AG04450 (cell line): ENCODE data around the gene BCAM. TPM values are rescaled to one million over a fixed set of nuclear protein-coding genes. Genes with fewer than 3 reads are reported as not detected.
"Not testable (repeated sequence)": the region's sequence is repeated elsewhere in the genome, so short reads cannot be mapped to it uniquely, and the experiment has no call there.

Source experiments
- CTCF ChIA-PET: fragments of 300-600, 350-600 bp; formaldehyde crosslinking; extraction: SDS; loops from one replicate; lab custom pipeline; 2022; ENCODE audit warnings: antibody characterized with exemption, inconsistent platforms; lab: Charles Lee
- POLR2A ChIA-PET: fragments of 350-600 bp; formaldehyde crosslinking; extraction: SDS; loops from one replicate; lab custom pipeline; 2021; ENCODE audit warnings: antibody characterized with exemption, inconsistent platforms; lab: Yijun Ruan, JAX
- DNase-seq: peaks from one replicate; pipeline ENCODE4 v3.0.0-alpha.2; 2011; ENCODE audit warnings: low read depth, low spot score
- H3K27ac ChIP-seq: one replicate; pipeline ENCODE4 v1.5.1; 2012; ENCODE audit warnings: low read depth, low read length, control low read depth
- H3K27me3 ChIP-seq: one replicate; pipeline ENCODE4 v1.6.0; 2012; ENCODE audit warnings: low read length; ENCODE audit not compliant: control insufficient read depth, insufficient read depth
- H3K4me3 ChIP-seq: 2 replicates; pipeline ENCODE4 v1.5.1; 2011; ENCODE audit warnings: mild to moderate bottlenecking, low read depth, low read length, control low read depth
- H3K9me3 ChIP-seq: 2 replicates; pipeline ENCODE4 v1.5.1; 2012; ENCODE audit warnings: low read length; ENCODE audit not compliant: control insufficient read depth, insufficient read depth
- CTCF ChIP-seq: IDR thresholded peaks from 2 replicates; pipeline ENCODE4 v1.5.1; 2011; ENCODE audit warnings: low read depth, low read length, control low read depth, inconsistent platforms
- polyA plus RNA-seq: library from polyadenylated mRNA; depleted of rRNA; stranded (reverse); fragments of >200 nt; gene quantifications from 2 replicates; pipeline ENCODE4 v1.2.3, GENCODE V29; 2011

Gene BCAM
- polyA plus RNA-seq, 1 experiment: 8.4 TPM

- Histone ChIP-seq H3K27ac (no peak overlapping the region), H3K9me3 (no peaks in the 10 kb centered on the region; the same call in 1 of the 2 replicates), H3K27me3 (no peaks in the 10 kb centered on the region), H3K4me3 (no peak overlapping the region)
- DNase-seq: no peak
- ChIA-PET CTCF (interaction anchor here (0.8 to 4.4 kb wide), 5 partner anchors 17 to 197 kb away, joined by 3 to 39 read pairs (median 4); no protein-coding TSS in a partner anchor), POLR2A (no interaction called here)
- no peak for TF ChIP-seq CTCF
Measured at GRCh38 chr19:44767295-44768180, 41.4 kb upstream of the BCAM start.

GRCh38 chr19:44770550-44771257, 38.2 kb upstream of the BCAM start:
- Histone ChIP-seq H3K9me3 (no peaks in the 10 kb centered on the region; the same call in 1 of the 2 replicates), H3K27me3 (no peaks in the 10 kb centered on the region), H3K4me3 (no peak overlapping the region), H3K27ac (no peak overlapping the region)
- ChIA-PET CTCF (interaction anchor here (0.5 to 6.4 kb wide), 43 partner anchors 9 to 199 kb away, joined by 3 to 294 read pairs (median 5); partner anchors contain the start of gene NECTIN2), POLR2A (interaction anchor here (0.5 to 1.2 kb wide), 7 partner anchors 36 to 200 kb away, joined by 3 to 9 read pairs (median 4); partner anchors contain the start of gene BCAM)
- DNase-seq: peak; percentile 84
- TF ChIP-seq CTCF: peak; percentile 73

GRCh38 chr19:44772144-44772543, 36.8 kb upstream of the BCAM start:
- not testable (repeated sequence) for DNase-seq, H3K4me3 ChIP-seq, H3K27me3 ChIP-seq, H3K27ac ChIP-seq, H3K9me3 ChIP-seq
- ChIA-PET CTCF (interaction anchor here (0.7 to 6.4 kb wide), 14 partner anchors 11 to 201 kb away, joined by 3 to 294 read pairs (median 14); partner anchors contain the start of gene NECTIN2), POLR2A (interaction anchor here (0.7 kb wide), 1 partner anchor 48 kb away, joined by 4 read pairs; no protein-coding TSS in a partner anchor)

GRCh38 chr19:44772959-44773358, 35.9 kb upstream of the BCAM start:
- H3K27ac ChIP-seq: no peak overlapping the region
- CTCF ChIA-PET: interaction anchor here (0.6 to 6.4 kb wide), 8 partner anchors 11 to 202 kb away, joined by 3 to 294 read pairs (median 14); partner anchors contain the start of gene NECTIN2
- no peak for TF ChIP-seq CTCF
- H3K9me3 ChIP-seq: no peaks in the 10 kb centered on the region; the same call in 1 of the 2 replicates
- no peaks in the 10 kb centered on the region for H3K27me3 ChIP-seq
- POLR2A ChIA-PET: interaction anchor here (1.2 kb wide), 1 partner anchor 42 kb away, joined by 6 read pairs; no protein-coding TSS in a partner anchor
- DNase-seq: no peak
- H3K4me3 ChIP-seq: no peak overlapping the region

- H3K9me3 ChIP-seq: no peaks in the 10 kb centered on the region
- H3K27me3 ChIP-seq: no peaks in the 10 kb centered on the region
- no peak for TF ChIP-seq CTCF
- POLR2A ChIA-PET: interaction anchor here (0.6 kb wide), 1 partner anchor 20 kb away, joined by 3 read pairs; no protein-coding TSS in a partner anchor
- DNase-seq: no peak
- no peak overlapping the region for H3K4me3 ChIP-seq
- peak overlapping the region; percentile 11 for H3K27ac ChIP-seq
- CTCF ChIA-PET: interaction anchor here (0.6 to 3.8 kb wide), 7 partner anchors 9 to 146 kb away, joined by 3 to 37 read pairs (median 6); partner anchors contain the start of gene NECTIN2
Measured at GRCh38 chr19:44775676-44776240, 33.1 kb upstream of the BCAM start.
